WTC11 (cell line): ENCODE measurements around the gene PPP1R11.
A peak's percentile ranks its signal among the peaks of the same experiment; 100 is the strongest.

Experiments used
- ARID4B ChIP-seq: sonication (generic); formaldehyde crosslinking; IDR thresholded peaks from 2 replicates; pipeline ENCODE4 v1.8.0; 2023; ENCODE audit warnings: missing genetic modification reagents, mild to moderate bottlenecking, borderline replicate concordance
- CTCF ChIP-seq: fragments of 200-600 bp; IDR thresholded peaks from 2 replicates; pipeline ENCODE4 v1.8.0; 2022; ENCODE audit warnings: antibody characterized with exemption
- FOXJ3 ChIP-seq: sonication (generic); formaldehyde crosslinking; IDR thresholded peaks from 2 replicates; pipeline ENCODE4 v1.9.0; 2021; ENCODE audit warnings: missing genetic modification reagents, mild to moderate bottlenecking, borderline replicate concordance
- HMGXB4 ChIP-seq: sonication (generic); formaldehyde crosslinking; IDR thresholded peaks from 2 replicates; pipeline ENCODE4 v1.8.1; 2023; ENCODE audit warnings: mild to moderate bottlenecking, moderate library complexity, missing genetic modification reagents
- IRF2 ChIP-seq: sonication (generic); formaldehyde crosslinking; IDR thresholded peaks from 2 replicates; pipeline ENCODE4 v1.8.0; 2022; ENCODE audit warnings: low read depth, missing genetic modification reagents, borderline replicate concordance
- JUN ChIP-seq: sonication (generic); formaldehyde crosslinking; IDR thresholded peaks from 2 replicates; pipeline ENCODE4 v1.8.0; 2023; ENCODE audit warnings: mild to moderate bottlenecking, missing genetic modification reagents
- MAX ChIP-seq: sonication (generic); formaldehyde crosslinking; IDR thresholded peaks from 2 replicates; pipeline ENCODE4 v1.8.0; 2022; ENCODE audit warnings: mild to moderate bottlenecking, missing genetic modification reagents
- SP1 ChIP-seq: sonication (generic); formaldehyde crosslinking; conservative IDR thresholded peaks from 2 replicates; pipeline ENCODE4 v1.8.1; 2022; ENCODE audit warnings: missing genetic modification reagents
- TEAD4 ChIP-seq: sonication (generic); formaldehyde crosslinking; IDR thresholded peaks from 2 replicates; pipeline ENCODE4 v1.8.0; 2022; ENCODE audit warnings: mild to moderate bottlenecking, missing genetic modification reagents
- ZNF121 ChIP-seq: sonication (generic); formaldehyde crosslinking; IDR thresholded peaks from 2 replicates; pipeline ENCODE4 v1.8.0; 2023; ENCODE audit warnings: missing genetic modification reagents
- ZNF138 ChIP-seq: sonication (generic); formaldehyde crosslinking; conservative IDR thresholded peaks from 2 replicates; pipeline ENCODE4 v1.8.1; 2022; ENCODE audit warnings: mild to moderate bottlenecking, moderate library complexity, missing genetic modification reagents
- ZNF263 ChIP-seq: sonication (generic); formaldehyde crosslinking; IDR thresholded peaks from 2 replicates; pipeline ENCODE4 v1.8.1; 2022; ENCODE audit warnings: low read depth, mild to moderate bottlenecking, moderate library complexity, missing genetic modification reagents

- TF ChIP-seq SP1 (no peak), MAX (CRISPR knock-in tag) (peak; percentile 51; the same call in 1 of the 2 replicates), CTCF (no peak), ARID4B (no peak), FOXJ3 (CRISPR knock-in tag) (no peak), ZNF138 (CRISPR knock-in tag) (no peak), JUN (no peak), HMGXB4 (CRISPR knock-in tag) (no peak), IRF2 (no peak), TEAD4 (CRISPR knock-in tag) (no peak), ZNF263 (no peak), ZNF121 (CRISPR knock-in tag) (no peak)
Observed at GRCh38 chr6:30101444-30102413, 34.7 kb downstream of the PPP1R11 start.
